ENCODE measurements around the gene SLC7A1. TPM values are rescaled to one million over a fixed set of nuclear protein-coding genes. Genes with fewer than 3 reads are reported as not detected.

The SLC7A1 gene
- total RNA-seq, 1 donor from 2014 or later = 8.2 TPM

DNA sequence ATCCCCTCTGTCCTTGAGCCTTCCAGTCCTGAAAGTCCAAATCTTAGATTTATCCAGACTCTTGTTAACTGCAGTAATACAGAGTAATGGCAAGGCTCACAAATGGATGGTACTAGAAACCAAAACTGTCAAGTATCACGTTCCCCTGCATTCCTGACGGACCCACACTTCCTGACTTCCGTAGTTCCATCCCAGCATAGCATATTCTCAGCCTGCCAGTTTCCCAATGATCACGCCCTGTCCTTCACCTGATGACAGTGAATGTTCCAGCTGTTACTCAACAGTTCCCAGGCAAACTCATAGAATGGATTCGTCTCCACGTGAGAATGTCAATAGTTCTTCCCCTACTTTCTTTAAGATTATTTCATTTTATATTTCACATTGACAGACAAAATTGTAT is 33.6 kb downstream of the SLC7A1 start:
- DNase-seq (ENCODE audit: low spot score) = no peak

- no peak for DNase-seq (ENCODE audit: low spot score)
Measured at GRCh38 chr13:29556742-29557141, 38.7 kb downstream of the SLC7A1 start.

DNA sequence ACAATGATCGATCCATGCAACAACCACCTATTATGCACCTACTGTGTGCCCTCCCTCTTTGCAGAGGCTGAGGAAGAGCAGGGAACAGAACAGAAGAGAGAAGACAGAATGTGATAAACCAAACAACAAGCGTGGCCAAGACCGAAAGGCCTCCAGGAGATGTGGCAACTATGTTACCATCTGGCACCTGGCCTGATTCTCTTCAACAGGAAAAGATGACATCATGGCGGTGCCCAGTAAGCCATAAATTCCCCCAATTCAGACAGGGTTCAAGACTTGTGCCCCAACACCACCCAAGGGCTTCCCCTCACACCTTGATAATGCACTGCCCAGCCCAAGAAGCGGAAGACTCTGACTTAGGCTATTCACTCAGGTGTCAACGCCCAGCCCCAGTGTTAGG is 44.3 kb downstream of the SLC7A1 start:
- DNase-seq (ENCODE audit: low spot score) = no peak

DNA sequence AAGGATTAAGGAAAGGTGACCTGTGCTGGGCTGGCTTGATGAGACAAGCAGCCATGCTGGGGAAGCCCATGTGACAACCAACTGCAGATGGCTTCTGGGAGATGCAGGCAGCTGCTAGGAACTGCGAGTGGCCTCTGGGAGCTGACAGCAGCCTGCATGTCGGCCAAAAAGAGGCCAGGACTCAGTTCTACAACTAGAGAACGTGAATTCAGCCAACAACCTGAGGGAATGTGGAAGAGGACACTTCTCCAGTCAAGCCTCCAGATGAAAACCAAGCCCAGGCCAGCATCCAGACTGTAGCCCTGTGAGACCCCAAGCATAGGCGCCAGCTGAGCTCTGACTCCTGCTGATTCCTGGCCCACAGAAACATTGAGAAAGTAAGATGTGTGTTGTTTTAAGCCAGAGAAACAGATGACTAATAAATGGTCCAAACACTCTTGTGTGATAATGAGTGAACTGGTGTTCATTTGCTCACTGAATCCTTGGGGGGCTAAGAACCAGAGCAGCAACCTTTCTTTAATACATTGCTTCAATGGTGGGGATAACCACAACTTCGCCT is 45.0 kb downstream of the SLC7A1 start:
- DNase-seq (ENCODE audit: low spot score) = no peak

- peak; percentile 37 for DNase-seq (ENCODE audit: low spot score)
Measured at GRCh38 chr13:29548722-29549121, 46.8 kb downstream of the SLC7A1 start.

DNA sequence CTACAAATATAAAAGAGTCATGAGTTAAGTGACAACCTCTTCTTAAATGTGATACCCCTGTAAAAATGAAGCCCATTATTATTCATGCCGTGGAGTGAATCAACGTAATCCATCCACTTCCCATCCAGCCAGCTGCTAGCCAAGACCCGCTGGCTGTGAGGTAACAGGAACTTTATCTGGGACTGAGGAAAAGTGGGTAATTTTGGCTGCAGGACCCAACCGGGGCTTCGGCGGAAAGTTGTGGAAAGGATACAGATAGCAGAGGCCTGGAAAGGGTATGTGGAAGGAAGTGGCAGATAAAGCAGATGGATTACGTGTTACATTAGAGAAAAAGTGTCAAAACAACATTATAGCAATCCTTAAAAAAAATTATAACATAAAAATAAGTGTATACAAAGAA is 48.3 kb downstream of the SLC7A1 start:
- DNase-seq (ENCODE audit: low spot score) = peak; percentile 35

DNA sequence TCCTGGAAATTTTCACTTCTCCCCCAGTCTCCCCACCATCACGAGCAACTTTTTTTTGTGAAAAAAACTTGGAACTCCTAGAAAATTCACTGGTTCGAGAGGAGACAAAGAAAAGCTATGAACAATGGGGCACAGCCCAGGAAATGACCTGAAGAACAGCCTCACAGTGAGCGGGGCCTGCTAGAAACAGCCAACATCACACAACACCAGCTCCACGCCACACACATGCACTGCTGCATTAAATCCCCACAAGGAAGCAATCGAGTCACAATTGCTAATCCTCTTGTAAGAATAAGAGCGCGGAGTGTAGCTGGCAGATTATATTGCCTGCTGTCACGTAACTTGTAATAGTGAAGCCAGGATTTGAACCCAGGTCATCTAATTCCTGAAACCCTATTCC is 48.8 kb downstream of the SLC7A1 start:
- DNase-seq (ENCODE audit: low spot score) = no peak

GRCh38 chr13:29545988-29546387 is 49.5 kb downstream of the SLC7A1 start:
- DNase-seq (ENCODE audit: low spot score) = no peak

GRCh38 chr13:29543230-29544215 is 52.0 kb downstream of the SLC7A1 start:
- DNase-seq (ENCODE audit: low spot score) = no peak

DNA sequence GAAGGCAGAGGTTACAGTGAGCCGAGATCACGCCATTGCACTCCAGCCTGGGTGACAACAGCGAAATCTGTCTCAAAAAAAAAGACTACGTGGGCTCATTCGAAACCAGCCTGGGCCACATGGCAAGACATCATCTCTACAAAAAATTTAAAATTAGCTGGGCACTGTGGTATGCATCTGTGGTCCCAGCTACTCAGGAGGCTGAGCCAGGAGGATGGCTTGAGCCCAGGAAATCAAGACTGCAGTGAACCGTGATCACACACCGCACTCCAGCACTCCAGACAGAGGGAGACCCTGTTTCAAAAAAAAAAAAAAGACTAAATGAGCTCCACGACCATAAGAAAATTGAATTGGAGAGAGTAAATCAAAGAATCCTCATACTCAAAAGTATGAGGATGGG is 53.1 kb downstream of the SLC7A1 start:
- DNase-seq (ENCODE audit: low spot score) = no peak

DNA sequence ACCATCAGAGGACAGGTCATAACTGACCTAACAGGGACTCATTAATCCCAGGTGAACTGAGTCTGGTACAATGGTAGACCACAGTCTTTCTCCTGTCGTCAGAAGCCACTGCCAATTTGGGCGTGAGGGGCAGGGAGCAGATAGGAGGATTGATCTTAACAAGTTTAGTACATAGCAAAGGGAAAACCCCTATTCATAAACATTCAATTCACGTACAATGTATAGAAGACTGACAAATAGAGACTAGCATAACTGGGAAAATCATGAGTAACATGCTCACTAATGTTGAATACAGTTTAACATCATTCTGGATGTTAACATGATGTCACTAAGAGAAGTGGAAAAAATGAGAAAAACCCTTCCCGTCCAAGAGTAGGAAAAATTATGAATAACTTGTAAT is 54.1 kb downstream of the SLC7A1 start:
- no peak for DNase-seq (ENCODE audit: low spot score)

DNA sequence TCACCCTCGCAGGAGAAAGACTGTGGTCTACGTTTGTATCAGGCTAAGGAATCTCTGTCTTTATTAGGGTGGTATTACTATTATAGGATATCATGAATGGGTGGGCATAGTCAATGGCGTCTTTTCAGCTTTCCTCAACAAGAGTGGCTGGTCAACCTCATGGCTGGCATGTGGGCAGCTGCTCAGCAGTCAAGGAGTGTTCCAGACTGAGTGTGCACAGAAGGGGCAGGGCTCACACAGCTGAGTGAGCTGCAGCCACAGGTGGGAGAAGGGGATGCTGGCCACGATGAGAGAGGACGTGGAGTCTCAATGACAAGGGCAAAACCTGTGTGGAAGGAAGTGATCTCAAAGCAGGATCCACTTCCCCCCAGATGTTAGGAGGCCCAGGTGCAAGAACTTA is 54.7 kb downstream of the SLC7A1 start:
- no peak for DNase-seq (ENCODE audit: low spot score)

DNA sequence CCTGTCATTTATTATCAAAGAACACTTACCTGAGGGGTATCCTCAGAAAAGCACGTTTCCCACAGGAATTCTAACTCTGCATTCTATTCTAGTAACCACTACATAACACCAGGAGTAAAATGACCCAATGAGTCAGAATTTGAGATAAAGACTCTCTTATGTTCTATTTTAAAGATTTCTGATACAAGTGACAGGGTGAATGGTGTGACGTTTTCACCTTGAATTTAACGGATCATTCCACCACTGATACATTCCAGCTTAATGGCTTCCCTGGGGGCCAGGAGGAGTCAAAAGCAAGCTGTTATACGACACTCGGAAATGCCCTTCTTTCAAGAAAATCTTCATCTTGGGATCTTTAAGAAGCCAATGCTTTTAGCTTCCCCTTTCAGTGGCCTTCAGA is 55.2 kb downstream of the SLC7A1 start:
- no peak for DNase-seq (ENCODE audit: low spot score)

GRCh38 chr13:29539856-29540255 is 55.6 kb downstream of the SLC7A1 start:
- no peak for DNase-seq (ENCODE audit: low spot score)

DNA sequence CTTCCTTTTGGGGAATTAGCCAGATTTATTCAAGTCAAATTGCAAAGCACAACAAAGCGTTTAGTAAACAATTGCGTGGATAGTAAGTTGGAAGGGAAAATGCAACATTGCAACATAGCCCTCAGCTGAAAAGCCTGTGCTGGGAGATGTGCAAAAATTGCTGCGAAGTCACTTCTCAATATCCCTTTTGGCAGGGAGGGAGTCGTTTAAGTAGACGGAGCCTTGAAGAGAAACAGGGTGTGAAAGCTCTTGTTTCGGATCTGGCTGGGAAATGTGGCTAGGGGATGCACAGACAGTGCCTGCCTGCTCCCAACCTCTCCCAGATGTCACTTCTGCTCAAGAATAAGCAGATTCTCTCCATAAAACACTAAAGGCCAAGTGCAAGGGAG is 56.8 kb downstream of the SLC7A1 start:
- no peak for DNase-seq (ENCODE audit: low spot score)

GRCh38 chr13:29537736-29538651 is 57.5 kb downstream of the SLC7A1 start:
- no peak for DNase-seq (ENCODE audit: low spot score)

DNA sequence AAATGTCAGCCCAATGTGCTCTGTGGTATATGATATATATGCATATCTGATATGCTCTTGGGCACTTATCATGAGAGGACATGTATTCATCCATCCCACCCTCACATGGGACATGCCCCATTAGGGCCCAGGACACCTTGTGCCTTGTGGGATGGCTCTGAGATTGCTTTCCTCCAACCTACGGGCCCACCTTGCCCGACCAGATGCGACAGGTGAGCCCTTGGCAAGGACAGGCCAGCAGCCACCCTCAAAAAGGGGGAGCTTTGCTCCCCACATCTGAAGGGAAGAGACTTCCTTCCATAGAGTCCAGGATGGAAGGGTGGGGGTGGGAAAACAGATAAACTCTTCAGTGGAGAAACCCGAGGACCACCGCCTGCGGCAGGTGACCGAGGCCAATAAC is 58.6 kb downstream of the SLC7A1 start:
- DNase-seq (ENCODE audit: low spot score) = no peak

- no peak for DNase-seq (ENCODE audit: low spot score)
Measured at GRCh38 chr13:29535663-29536655, 59.5 kb downstream of the SLC7A1 start.

- no peak for DNase-seq (ENCODE audit: low spot score)
Measured at GRCh38 chr13:29534083-29534482, 61.4 kb downstream of the SLC7A1 start.

GRCh38 chr13:29532821-29533220 is 62.7 kb downstream of the SLC7A1 start:
- peak; percentile 9 for DNase-seq (ENCODE audit: low spot score)

DNA sequence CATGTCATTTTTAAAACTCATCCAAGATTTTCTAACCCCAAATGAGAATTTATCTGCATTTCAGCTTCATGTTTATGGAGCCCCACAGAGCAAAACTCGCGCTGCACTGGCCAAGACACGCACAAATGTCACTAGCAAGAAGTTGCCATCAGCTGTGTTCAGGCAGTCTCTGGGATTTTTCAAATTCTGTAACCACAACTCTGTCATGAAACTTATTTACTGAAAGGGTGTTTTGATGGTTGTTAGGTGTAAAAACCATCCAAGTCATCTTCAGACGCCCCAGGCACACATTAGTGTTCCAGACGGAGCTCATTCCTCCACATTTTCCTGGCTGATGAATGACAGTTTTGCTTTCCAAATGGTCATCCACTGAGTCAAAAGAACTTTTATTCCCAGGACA is 63.4 kb downstream of the SLC7A1 start:
- peak; percentile 44 for DNase-seq (ENCODE audit: low spot score)
